ENCODE measurements around the gene DDX27.

DNA sequence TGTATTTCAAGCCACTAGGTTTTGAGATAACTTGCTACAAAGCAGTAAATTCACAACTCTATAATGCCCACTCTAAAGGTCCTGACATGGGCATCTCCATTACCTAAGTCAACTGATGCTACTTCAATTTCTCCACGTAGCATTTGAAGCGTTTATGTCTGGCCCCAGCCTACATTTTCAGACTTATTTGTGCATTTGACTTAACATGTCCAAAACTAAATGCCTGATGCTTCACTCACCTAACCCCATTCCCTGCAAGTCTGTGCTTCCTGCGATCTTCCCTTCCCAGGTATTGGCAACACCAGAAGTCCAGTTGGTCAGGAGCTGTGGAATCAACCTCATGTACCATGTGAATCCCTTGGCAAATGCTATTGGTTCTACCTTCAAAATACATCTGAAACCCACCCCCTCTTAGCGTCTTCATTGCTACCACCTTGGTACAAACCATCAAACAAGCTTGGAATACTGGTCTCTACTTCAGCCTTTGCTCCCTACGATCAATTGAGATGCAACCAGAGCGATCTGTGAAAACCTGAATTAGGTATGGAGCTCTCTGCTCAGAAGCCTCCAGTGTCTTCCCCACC lies 71.5 kb downstream of the DDX27 start:
- TF ChIP-seq, protein P1, sequence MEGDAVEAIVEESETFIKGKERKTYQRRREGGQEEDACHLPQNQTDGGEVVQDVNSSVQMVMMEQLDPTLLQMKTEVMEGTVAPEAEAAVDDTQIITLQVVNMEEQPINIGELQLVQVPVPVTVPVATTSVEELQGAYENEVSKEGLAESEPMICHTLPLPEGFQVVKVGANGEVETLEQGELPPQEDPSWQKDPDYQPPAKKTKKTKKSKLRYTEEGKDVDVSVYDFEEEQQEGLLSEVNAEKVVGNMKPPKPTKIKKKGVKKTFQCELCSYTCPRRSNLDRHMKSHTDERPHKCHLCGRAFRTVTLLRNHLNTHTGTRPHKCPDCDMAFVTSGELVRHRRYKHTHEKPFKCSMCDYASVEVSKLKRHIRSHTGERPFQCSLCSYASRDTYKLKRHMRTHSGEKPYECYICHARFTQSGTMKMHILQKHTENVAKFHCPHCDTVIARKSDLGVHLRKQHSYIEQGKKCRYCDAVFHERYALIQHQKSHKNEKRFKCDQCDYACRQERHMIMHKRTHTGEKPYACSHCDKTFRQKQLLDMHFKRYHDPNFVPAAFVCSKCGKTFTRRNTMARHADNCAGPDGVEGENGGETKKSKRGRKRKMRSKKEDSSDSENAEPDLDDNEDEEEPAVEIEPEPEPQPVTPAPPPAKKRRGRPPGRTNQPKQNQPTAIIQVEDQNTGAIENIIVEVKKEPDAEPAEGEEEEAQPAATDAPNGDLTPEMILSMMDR (IDR thresholded peaks at IDR 0.05) = no peak
- TF ChIP-seq POLR2A (IDR thresholded peaks at IDR 0.05) = no peak

Data from gastroesophageal sphincter (tissue), 3 donors.